HL-60/S4 treated with retinoic acid at 250 ng/mL for 4 days and 3 days (cell line): ENCODE data around the gene MAPKBP1.
"Not testable (repeated sequence)": the region's sequence is repeated elsewhere in the genome, so short reads cannot be mapped to it uniquely, and the experiment has no call there.

Experiments used
- in situ Hi-C: fragments of 300-500 bp; cut with MboI; formaldehyde crosslinking; loops from 2 replicates; pipeline ENCODE4 v1.7.0; 2022; ENCODE audit warnings: low sequenced_read_pairs

Gene MAPKBP1

DNA sequence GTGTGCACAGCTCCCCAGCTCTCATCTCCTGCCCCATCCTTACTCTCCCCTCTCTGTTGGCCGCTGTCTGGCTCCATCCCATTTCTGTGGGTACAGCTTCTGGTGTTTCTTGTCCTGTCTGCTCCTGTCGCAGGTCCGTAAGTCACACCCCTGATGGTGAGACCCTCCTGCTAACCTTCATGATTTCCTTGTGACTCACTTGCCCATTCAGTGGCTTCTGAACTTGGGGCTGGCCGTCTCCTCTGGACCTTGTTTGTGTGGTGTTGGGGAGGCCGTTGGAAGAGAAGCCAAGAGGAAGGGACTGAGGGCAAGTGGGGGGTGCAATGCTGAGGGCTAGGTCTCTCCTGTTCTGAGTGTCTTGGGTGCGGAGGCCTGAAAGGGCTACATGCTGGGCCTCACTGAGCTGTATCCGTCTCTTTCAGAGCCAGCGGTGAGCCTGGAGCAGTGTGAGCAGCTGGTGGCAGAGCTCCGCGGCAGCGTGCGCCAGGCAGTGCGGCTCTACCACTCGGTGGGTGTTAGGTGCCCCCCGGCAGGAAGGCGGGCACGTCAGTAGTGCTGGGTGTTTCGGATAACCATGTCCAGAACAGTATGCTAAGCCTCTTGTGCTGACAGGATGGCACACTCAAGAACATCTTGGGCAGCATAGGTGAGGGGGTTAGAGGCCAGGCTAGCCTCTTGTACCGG lies 49.9 kb downstream of the MAPKBP1 start:
- in situ Hi-C loops: no loop called here

- in situ Hi-C loops: no loop called here
Measured at GRCh38 chr15:41825145-41825544, 50.9 kb downstream of the MAPKBP1 start.

DNA sequence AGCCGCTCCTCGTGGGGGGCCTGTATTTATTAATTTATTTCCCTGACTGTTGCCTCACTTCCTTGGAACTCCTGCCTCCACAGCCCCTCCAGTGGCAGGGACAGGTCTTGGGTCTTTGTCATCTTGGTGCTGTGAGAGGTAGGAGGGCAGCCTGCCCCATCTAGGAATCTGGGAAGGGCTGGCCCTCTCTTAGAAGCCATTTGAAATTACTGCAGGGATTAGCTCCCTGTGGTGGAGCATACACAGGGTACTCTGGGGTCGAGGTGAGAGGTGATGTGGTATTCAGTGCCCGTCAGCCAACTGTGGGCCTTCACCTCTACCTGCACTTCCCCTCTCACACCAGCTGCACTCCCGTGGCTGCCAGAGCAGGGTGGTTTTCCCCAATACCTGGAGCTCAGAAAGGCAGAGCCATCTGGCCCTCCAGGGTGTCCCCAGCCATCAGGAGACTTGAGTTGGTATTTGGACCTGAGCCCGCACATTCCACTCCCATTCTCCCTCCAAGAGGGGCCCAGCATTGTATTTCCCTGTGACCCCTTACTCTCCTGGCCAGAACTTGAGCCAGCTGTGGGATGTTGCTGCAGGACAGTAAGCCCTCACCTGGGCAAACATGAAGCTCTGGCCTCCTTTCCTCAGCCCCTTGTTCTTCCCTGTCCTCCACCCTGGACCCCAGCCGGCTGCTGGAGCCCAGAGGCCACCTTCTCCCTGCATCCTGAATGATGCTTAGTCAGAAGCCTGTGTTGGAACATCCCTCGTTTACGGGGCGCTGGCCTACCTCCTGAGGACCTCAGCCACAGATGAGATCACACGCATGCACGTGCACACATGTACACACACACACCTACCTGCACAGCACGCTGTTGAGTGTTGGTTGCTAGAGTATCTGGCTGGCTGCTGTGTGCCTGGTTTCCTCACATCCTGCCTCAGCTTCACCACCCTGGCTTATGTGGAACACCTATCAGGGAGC lies 51.6 kb downstream of the MAPKBP1 start:
- in situ Hi-C loops: no loop called here

DNA sequence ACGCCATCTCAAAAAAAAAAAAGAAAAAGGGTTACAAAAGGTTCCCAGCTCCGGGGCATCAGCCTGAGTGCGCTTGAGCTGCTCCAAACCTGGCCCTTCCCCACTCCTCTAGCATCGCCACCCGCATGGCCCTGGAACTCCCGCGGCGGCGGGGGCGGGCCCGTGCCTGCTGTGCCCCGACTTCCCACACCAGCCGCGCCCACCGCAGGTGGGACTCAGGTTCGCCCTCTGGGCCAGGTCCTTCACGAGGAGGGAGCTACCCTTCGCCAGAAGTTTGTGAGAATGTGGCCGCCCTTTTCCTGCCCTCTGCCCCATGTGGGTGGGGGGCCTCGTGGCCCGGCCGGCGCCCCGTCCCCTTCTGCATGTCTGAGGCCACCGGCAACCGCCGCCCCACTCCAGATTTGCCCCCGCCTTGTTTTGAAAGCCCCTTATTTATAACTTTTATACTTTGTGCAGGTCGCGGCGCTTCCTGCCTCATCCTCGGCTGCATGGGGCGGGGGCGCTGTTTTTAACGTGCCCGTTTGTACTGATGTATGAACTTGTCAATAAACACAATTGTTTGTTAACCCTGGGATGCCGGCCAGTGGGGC lies 53.1 kb downstream of the MAPKBP1 start:
- in situ Hi-C loops: no loop called here

- in situ Hi-C loops: no loop called here
Measured at GRCh38 chr15:41827880-41828806, 53.9 kb downstream of the MAPKBP1 start, which contains the start of gene JMJD7. Gene JMJD7, plus strand, starts transcription at chr15:41828092. Its CDS starts 33 bp downstream, at chr15:41828125.

GRCh38 chr15:41828807-41829141 lies 54.5 kb downstream of the MAPKBP1 start:
- in situ Hi-C loops: no loop called here

- in situ Hi-C loops: no loop called here
Measured at GRCh38 chr15:41829959-41830646, 55.8 kb downstream of the MAPKBP1 start.

- in situ Hi-C loops: not testable (repeated sequence)
Measured at GRCh38 chr15:41831291-41831690, 57.0 kb downstream of the MAPKBP1 start.

GRCh38 chr15:41832208-41832607 lies 57.9 kb downstream of the MAPKBP1 start:
- in situ Hi-C loops: no loop called here

DNA sequence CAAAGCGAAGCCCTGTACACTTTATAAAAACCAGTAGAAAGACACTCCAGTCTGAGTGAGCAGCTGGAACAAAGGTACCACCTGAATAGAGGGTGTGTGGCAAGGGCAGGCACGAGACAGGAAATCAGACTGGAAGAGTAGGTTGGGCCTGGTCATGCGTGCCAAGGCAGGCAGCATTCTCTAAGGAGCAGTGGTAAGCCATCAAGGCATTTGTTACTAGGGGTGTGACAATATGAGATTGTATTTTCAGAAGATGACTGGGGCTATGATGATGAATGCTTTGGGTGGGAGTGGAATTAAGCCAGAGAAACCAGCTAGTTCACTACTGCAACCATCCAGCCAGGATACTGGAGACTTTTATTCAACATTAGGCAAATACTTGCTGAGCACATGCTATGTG lies 58.6 kb downstream of the MAPKBP1 start:
- in situ Hi-C loops: no loop called here

- in situ Hi-C loops: no loop called here
Measured at GRCh38 chr15:41834096-41834495, 59.8 kb downstream of the MAPKBP1 start.

DNA sequence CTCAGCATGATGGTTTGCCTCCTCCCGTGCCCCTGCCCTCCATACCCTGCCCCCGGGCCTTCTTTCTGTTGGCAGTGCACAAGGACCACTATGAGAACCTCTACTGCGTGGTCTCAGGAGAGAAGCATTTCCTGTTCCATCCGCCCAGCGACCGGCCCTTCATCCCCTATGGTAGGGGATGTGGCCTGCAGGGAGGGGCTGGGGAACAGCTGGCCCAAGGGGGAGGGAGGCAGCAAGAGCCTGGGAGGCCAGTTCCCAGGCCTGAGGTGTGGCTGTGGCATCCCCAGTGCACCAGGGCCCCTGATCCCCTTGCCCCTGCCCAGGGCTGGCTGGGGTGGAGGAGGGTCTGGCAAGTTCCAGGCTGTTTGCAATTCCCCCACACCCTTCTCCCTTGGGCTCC lies 61.8 kb downstream of the MAPKBP1 start:
- in situ Hi-C loops: no loop called here

DNA sequence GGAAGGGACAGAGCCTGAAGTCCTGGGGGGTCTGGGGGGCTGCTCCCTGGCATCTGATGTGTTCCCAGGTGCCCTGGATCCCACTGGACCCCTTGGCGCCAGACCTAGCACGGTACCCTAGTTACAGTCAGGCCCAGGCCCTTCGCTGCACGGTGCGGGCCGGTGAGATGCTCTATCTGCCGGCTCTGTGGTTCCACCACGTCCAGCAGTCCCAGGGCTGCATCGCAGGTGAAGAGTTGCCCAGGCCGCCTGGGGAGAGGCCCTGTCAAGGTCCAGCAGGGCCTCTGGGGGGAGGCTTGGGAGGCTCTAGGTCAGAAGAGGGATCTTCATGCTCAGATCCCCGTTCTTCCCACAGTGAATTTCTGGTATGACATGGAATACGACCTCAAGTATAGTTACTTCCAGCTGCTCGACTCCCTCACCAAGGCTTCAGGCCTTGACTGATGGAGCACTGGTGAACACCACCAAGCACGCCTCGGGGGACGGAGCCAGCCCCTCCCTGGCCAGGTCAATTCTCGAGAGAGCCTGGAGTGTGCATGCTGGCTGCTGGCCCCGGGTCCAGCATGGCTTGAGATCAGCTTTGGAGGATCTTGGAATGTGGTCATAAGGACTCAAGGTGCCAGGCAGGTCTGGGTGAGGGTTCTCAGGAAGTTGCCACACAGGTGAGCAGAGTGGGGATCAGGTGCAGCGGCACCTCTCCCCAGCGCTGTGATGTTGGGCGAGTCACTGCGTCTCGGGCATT lies 62.6 kb downstream of the MAPKBP1 start:
- in situ Hi-C loops: no loop called here

GRCh38 chr15:41838400-41838897 lies 64.2 kb downstream of the MAPKBP1 start, which contains the start of gene PLA2G4B:
Gene PLA2G4B, plus strand, starts transcription at chr15:41838847. Its CDS starts 67 bp downstream, at chr15:41838914.
- in situ Hi-C loops: no loop called here

DNA sequence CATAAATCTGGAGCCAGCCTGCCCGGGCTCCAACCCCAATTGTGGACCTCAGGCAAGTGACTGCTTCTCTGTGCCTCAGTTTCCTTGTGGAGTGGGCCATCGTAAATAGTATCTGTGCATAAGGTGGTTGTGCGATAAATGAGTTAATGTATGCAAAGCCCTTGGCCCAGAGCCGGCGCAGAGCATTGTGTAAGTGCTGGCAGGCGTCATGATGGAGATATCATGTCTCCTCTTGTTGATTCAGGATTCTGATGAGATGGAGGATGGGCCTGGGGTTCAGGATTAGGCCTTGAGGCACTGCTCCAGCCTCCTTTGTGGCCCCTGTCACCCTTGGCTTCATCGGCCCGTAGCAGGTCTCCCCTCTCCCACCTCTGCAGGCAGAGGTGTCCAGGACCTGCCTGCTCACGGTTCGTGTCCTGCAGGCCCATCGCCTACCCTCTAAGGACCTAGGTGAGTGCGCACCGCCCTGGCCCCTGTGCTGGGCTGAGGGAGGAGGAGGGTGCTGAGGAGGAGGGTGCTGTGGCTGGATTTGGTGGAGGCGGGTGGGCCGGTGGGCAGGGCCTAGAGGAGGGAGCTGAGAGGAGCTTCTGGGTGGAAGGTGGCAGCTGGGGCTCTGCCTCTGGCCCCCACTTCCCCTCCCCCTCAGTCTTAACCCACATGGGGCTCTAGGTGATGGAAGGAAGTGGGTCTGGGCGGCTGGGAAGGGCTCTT lies 65.7 kb downstream of the MAPKBP1 start:
- in situ Hi-C loops: no loop called here

DNA sequence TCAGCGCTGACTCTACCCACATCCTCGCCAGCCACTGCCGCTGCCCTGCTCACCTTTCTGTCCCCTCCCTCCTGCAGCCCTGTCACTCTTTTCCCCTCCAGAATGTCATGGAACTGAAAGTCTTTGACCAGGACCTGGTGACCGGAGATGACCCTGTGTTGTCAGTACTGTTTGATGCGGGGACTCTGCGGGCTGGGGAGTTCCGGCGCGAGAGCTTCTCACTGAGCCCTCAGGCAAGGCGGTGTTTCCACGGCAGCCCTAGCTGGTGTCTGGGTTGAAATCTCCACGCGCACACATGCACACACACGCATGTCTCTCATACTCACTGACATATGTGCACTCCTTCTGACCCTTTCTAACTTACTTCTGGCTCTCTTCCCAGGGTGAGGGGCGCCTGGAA lies 66.4 kb downstream of the MAPKBP1 start:
- in situ Hi-C loops: no loop called here

GRCh38 chr15:41841131-41841530 lies 66.8 kb downstream of the MAPKBP1 start:
- in situ Hi-C loops: no loop called here

- in situ Hi-C loops: no loop called here
Measured at GRCh38 chr15:41842229-41842628, 67.9 kb downstream of the MAPKBP1 start.
